Measurements from ENCODE around the gene NAB2. TPM values are rescaled to one million over a fixed set of nuclear protein-coding genes. Genes with fewer than 3 reads are reported as not detected.
"Not testable (repeated sequence)": the region's sequence is repeated elsewhere in the genome, so short reads cannot be mapped to it uniquely, and the experiment has no call there.

Gene NAB2
- total and polyA plus RNA-seq, 4 donors, result 19.8 to 48.4 (median 31.9) TPM

- intact Hi-C loops (cut with DNase I), result no loop called here
- no peak overlapping the region for H3K27ac ChIP-seq (ENCODE audit: low read depth in 1 of 2, low read length in 2 of 2)
- WGBS, 2 donors, result 54 to 58% methylated on average over 3 of the region's 3 CpGs
- DNase-seq (no peak), ATAC-seq (ENCODE audit: low FRiP score) (no peak)
- no peaks in the 10 kb centered on the region for H3K27me3 ChIP-seq (ENCODE audit: control insufficient read depth in 1 of 2, insufficient read depth in 2 of 2, low read length in 1 of 2)
- no peak overlapping the region for H3K4me3 ChIP-seq (ENCODE audit: low read length in 2 of 2)
- H3K36me3 ChIP-seq (ENCODE audit: control insufficient read depth in 1 of 2, insufficient read depth in 2 of 2, low read length in 1 of 2), result peaks cover 9 to 10% of the 10 kb centered on the region in 2 donors
- no peaks in the 10 kb centered on the region for H3K4me1 ChIP-seq (ENCODE audit: control insufficient read depth in 1 of 2, insufficient read depth in 2 of 2, low read length in 2 of 2)
- H3K9me3 ChIP-seq (ENCODE audit: control insufficient read depth, low read length), result no peaks in the 10 kb centered on the region
Observed at GRCh38 chr12:57055824-57056223, 33.1 kb upstream of the NAB2 start.

GRCh38 chr12:57057067-57057751 lies 31.7 kb upstream of the NAB2 start:
- intact Hi-C loops (cut with DNase I), result no loop called here

GRCh38 chr12:57058454-57058853 lies 30.5 kb upstream of the NAB2 start:
- Histone ChIP-seq H3K27me3 (ENCODE audit: control insufficient read depth in 1 of 2, insufficient read depth in 2 of 2, low read length in 1 of 2) (no peaks in the 10 kb centered on the region), H3K27ac (ENCODE audit: low read depth in 1 of 2, low read length in 2 of 2) (no peak overlapping the region), H3K4me3 (ENCODE audit: low read length in 2 of 2) (no peak overlapping the region), H3K9me3 (ENCODE audit: control insufficient read depth, low read length) (no peaks in the 10 kb centered on the region), H3K4me1 (ENCODE audit: control insufficient read depth in 1 of 2, insufficient read depth in 2 of 2, low read length in 2 of 2) (no peaks in the 10 kb centered on the region), H3K36me3 (ENCODE audit: control insufficient read depth in 1 of 2, insufficient read depth in 2 of 2, low read length in 1 of 2) (peaks cover 9 to 12% of the 10 kb centered on the region in 2 donors)
- 86 to 90% methylated on average over 1 of the region's 1 CpG for WGBS, 2 donors
- DNase-seq (no peak), ATAC-seq (ENCODE audit: low FRiP score) (no peak)
- intact Hi-C loops (cut with DNase I), result no loop called here

More at GRCh38 chr12:57057067-57057751, 31.7 kb upstream of the NAB2 start:
- Histone ChIP-seq H3K27ac (ENCODE audit: low read depth in 1 of 2, low read length in 2 of 2) (no peak overlapping the region), H3K4me1 (ENCODE audit: control insufficient read depth in 1 of 2, insufficient read depth in 2 of 2, low read length in 2 of 2) (no peaks in the 10 kb centered on the region), H3K27me3 (ENCODE audit: control insufficient read depth in 1 of 2, insufficient read depth in 2 of 2, low read length in 1 of 2) (no peaks in the 10 kb centered on the region), H3K9me3 (ENCODE audit: control insufficient read depth, low read length) (no peaks in the 10 kb centered on the region), H3K4me3 (ENCODE audit: low read length in 2 of 2) (no peak overlapping the region), H3K36me3 (ENCODE audit: control insufficient read depth in 1 of 2, insufficient read depth in 2 of 2, low read length in 1 of 2) (peaks cover 9 to 10% of the 10 kb centered on the region in 2 donors)
- WGBS, 2 donors, result 88 to 90% methylated on average over 6 of the region's 6 CpGs
- no peak for DNase-seq
- no peak for ATAC-seq (ENCODE audit: low FRiP score)

- Histone ChIP-seq H3K27ac (ENCODE audit: low read depth in 1 of 2, low read length in 2 of 2) (no peak overlapping the region), H3K36me3 (ENCODE audit: control insufficient read depth in 1 of 2, insufficient read depth in 2 of 2, low read length in 1 of 2) (peaks cover 5% of the 10 kb centered on the region in 2 donors), H3K4me1 (ENCODE audit: control insufficient read depth in 1 of 2, insufficient read depth in 2 of 2, low read length in 2 of 2) (no peaks in the 10 kb centered on the region), H3K27me3 (ENCODE audit: control insufficient read depth in 1 of 2, insufficient read depth in 2 of 2, low read length in 1 of 2) (no peaks in the 10 kb centered on the region), H3K4me3 (ENCODE audit: low read length in 2 of 2) (no peak overlapping the region), H3K9me3 (ENCODE audit: control insufficient read depth, low read length) (no peaks in the 10 kb centered on the region)
- WGBS, 2 donors, result 80 to 82% methylated on average over 5 of the region's 5 CpGs
- no peak for DNase-seq
- intact Hi-C loops (cut with DNase I), result loop anchor here in 1 of 2 donors (5.0 to 10.0 kb wide), 2 partner anchors 57 to 309 kb away; partner anchors contain the start of genes PRIM1 and ZBTB39
- ATAC-seq (ENCODE audit: low FRiP score), result no peak
Observed at GRCh38 chr12:57063991-57064685, 24.8 kb upstream of the NAB2 start.

GRCh38 chr12:57066245-57066644 lies 22.7 kb upstream of the NAB2 start:
- Histone ChIP-seq H3K4me1 (ENCODE audit: control insufficient read depth in 1 of 2, insufficient read depth in 2 of 2, low read length in 2 of 2) (no peaks in the 10 kb centered on the region), H3K27ac (ENCODE audit: low read depth in 1 of 2, low read length in 2 of 2) (no peak overlapping the region), H3K9me3 (ENCODE audit: control insufficient read depth, low read length) (no peaks in the 10 kb centered on the region), H3K36me3 (ENCODE audit: control insufficient read depth in 1 of 2, insufficient read depth in 2 of 2, low read length in 1 of 2) (peaks cover 0 to 2% of the 10 kb centered on the region in 2 donors), H3K27me3 (ENCODE audit: control insufficient read depth in 1 of 2, insufficient read depth in 2 of 2, low read length in 1 of 2) (no peaks in the 10 kb centered on the region), H3K4me3 (ENCODE audit: low read length in 2 of 2) (no peak overlapping the region)
- DNase-seq (no peak), ATAC-seq (ENCODE audit: low FRiP score) (no peak)
- 72 to 80% methylated on average over 2 of the region's 2 CpGs for WGBS, 2 donors
- intact Hi-C loops (cut with DNase I), result loop anchor here (5.0 to 10.0 kb wide), 2 partner anchors 116 to 311 kb away; partner anchors contain the start of gene PRIM1 (in 1 of the 2)

- 7% methylated on average over 3 of the region's 3 CpGs for WGBS, 2 donors
- Histone ChIP-seq H3K27me3 (ENCODE audit: control insufficient read depth in 1 of 2, insufficient read depth in 2 of 2, low read length in 1 of 2) (no peaks in the 10 kb centered on the region), H3K36me3 (ENCODE audit: control insufficient read depth in 1 of 2, insufficient read depth in 2 of 2, low read length in 1 of 2) (no peaks in the 10 kb centered on the region), H3K4me1 (ENCODE audit: control insufficient read depth in 1 of 2, insufficient read depth in 2 of 2, low read length in 2 of 2) (peaks cover 0 to 5% of the 10 kb centered on the region in 2 donors), H3K9me3 (ENCODE audit: control insufficient read depth, low read length) (no peaks in the 10 kb centered on the region), H3K27ac (ENCODE audit: low read depth in 1 of 2, low read length in 2 of 2) (peak overlapping the region; percentile 80 to 88), H3K4me3 (ENCODE audit: low read length in 2 of 2) (no peak overlapping the region)
- DNase-seq (peak in 1 of 2 donors; percentile 76), ATAC-seq (ENCODE audit: low FRiP score) (peak; percentile 96)
- intact Hi-C loops (cut with DNase I), result loop anchor here (1.0 to 10.0 kb wide), 3 partner anchors 43 to 315 kb away; partner anchors contain the start of gene PRIM1 (in 1 of the 2)
Observed at GRCh38 chr12:57069523-57069922, 19.4 kb upstream of the NAB2 start.

- H3K4me3 ChIP-seq (ENCODE audit: low read length in 2 of 2), result no peak overlapping the region
- 3 to 10% methylated on average over 2 of the region's 2 CpGs for WGBS, 2 donors
Observed at GRCh38 chr12:57072661-57073060, 16.3 kb upstream of the NAB2 start.

GRCh38 chr12:57073566-57074450 lies 15.1 kb upstream of the NAB2 start:
- not testable (repeated sequence) for H3K4me3 ChIP-seq (ENCODE audit: low read length in 2 of 2); H3K4me1 ChIP-seq (ENCODE audit: control insufficient read depth in 1 of 2, insufficient read depth in 2 of 2, low read length in 2 of 2); H3K27me3 ChIP-seq (ENCODE audit: control insufficient read depth in 1 of 2, insufficient read depth in 2 of 2, low read length in 1 of 2); ATAC-seq (ENCODE audit: low FRiP score); H3K9me3 ChIP-seq (ENCODE audit: control insufficient read depth, low read length); H3K27ac ChIP-seq (ENCODE audit: low read depth in 1 of 2, low read length in 2 of 2); H3K36me3 ChIP-seq (ENCODE audit: control insufficient read depth in 1 of 2, insufficient read depth in 2 of 2, low read length in 1 of 2); DNase-seq
- WGBS, 2 donors, result 76 to 80% methylated on average over 6 of the region's 6 CpGs
- intact Hi-C loops (cut with DNase I), result loop anchor here in 1 of 2 donors (2.0 to 5.0 kb wide), 2 partner anchors 17 to 108 kb away; no protein-coding TSS in a partner anchor

More at GRCh38 chr12:57072661-57073060, 16.3 kb upstream of the NAB2 start:
- Histone ChIP-seq H3K27me3 (ENCODE audit: control insufficient read depth in 1 of 2, insufficient read depth in 2 of 2, low read length in 1 of 2) (no peaks in the 10 kb centered on the region), H3K4me1 (ENCODE audit: control insufficient read depth in 1 of 2, insufficient read depth in 2 of 2, low read length in 2 of 2) (peaks cover 0 to 5% of the 10 kb centered on the region in 2 donors), H3K36me3 (ENCODE audit: control insufficient read depth in 1 of 2, insufficient read depth in 2 of 2, low read length in 1 of 2) (no peaks in the 10 kb centered on the region), H3K9me3 (ENCODE audit: control insufficient read depth, low read length) (no peaks in the 10 kb centered on the region), H3K27ac (ENCODE audit: low read depth in 1 of 2, low read length in 2 of 2) (no peak overlapping the region)
- ATAC-seq (ENCODE audit: low FRiP score), result no peak
- intact Hi-C loops (cut with DNase I), result loop anchor here in 1 of 2 donors (5.0 kb wide), 1 partner anchor 110 kb away; no protein-coding TSS in a partner anchor
- DNase-seq, result no peak

All from aorta (tissue), 5 donors.